Brain pericyte (primary cell): ENCODE data around the gene ARPC5.

Source experiments
- DNase-seq: peaks from one replicate; pipeline ENCODE4 v3.0.0-alpha.2; 2012; ENCODE audit warnings: low read depth, low spot score

ARPC5 gene

DNA sequence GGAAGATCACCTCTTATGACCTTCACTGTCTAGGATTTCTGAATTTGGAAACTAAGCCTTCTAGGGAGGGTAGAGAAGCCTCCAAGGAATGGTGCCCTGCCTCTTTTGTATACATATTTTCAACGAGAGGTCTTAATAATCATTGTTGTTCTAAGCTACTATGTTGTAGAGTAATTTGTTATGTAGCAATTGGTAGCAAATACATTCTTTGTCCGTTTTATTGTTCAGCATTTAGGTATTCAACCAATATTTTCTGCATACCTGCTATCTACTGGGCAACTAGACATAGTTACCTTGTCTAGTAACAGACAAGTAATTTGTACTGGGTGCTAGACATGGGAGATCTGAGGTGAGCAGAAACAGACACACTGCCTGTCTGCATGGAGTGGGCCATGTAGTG lies 24.6 kb downstream of the ARPC5 start:
- no peak for DNase-seq

DNA sequence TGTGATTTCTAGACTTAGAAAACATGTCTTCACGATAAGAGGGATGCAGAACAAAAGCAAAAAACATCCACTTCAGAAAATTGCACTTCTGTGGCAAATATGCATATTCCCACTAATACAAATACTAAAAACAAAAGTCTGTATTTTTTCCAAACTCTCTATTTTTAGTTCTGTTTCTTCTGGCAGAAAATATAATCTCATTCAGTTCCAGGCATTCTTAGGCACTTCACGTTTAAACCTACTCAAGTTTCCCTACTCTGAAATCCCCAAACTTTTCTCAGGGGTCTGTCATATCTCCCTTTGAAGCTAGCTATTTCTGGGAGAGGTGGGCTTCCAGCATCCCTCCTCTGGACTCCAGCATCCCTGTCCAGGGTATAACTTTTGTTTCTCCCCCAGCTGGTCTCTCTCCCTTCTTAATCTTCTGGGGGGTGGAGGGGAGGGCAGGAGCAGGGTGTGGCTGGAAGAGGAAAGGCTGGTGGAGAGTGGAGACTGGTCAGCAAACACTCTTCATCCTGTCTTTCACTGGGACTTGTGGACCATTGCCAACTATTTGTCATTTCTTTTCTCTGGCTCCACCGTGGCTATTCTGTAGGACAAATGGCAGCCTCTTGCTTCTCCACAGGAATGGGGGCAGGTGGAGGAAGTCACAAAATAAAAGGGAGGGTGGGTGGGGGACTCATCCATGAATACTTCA lies 25.7 kb downstream of the ARPC5 start:
- no peak for DNase-seq

DNA sequence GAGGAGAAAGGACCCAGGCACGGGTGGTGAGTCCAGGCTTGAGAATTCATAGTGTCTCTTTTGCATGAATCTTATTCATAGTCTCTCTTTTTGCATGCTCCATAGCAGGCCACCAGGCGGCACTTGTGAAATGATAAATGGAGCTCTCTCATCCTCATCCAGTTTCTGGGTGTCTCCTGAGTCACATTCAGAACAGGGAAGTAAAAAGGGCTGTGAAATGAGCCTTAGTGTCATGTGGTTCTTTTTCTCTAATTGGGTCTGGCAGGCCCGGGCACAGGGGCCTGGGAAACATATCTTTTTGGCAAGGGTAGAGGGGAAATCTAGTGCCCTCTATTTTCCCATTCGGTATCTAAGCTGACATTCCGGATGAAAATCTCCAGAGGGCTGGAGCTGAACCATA lies 26.3 kb downstream of the ARPC5 start:
- DNase-seq = no peak

- DNase-seq = no peak
These were observed 28.1 kb downstream of the ARPC5 start for GRCh38 chr1:183607322-183607980.

GRCh38 chr1:183605904-183606303 lies 29.7 kb downstream of the ARPC5 start:
- no peak for DNase-seq

DNA sequence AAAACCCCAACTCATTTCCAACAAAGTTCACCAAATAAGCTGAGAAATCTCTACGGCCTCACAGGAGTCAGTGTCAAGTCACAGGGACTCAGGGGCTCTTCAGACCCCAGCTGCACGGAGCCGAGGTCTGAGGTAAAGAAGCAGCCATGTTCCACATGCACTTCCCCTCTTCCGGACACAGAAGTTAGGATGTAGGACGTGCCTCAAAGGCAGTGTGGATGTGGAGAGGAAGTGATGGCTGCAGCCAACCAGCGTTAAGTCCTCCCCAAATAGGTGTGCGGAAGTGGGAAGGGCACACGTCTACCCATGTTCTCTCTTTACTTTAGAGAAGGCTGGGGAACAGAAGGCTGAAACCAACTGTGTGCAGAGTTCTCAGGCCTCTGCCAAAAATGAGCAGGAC lies 30.8 kb downstream of the ARPC5 start:
- no peak for DNase-seq

GRCh38 chr1:183604038-183604808 lies 31.4 kb downstream of the ARPC5 start:
- peak; percentile 71 for DNase-seq

DNA sequence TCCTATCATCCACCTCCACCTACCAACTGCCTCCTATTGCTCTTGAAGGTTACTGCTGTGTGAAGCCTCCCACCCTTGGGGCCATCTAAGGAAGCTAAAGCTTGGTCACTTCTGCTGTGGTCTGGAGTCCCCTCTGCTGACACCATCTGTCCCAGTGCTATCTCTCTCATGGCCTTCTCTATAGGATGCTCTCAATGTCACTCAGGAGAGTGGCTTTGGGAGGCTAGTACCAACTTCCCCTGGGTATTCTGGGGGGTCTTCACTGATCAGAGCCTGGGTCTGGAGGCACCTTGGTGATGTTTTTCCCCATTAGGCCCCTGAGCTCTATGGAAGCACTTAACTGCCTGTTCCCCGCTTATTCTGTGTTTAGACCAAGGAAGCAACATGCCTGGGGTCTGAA lies 33.1 kb downstream of the ARPC5 start:
- no peak for DNase-seq

DNA sequence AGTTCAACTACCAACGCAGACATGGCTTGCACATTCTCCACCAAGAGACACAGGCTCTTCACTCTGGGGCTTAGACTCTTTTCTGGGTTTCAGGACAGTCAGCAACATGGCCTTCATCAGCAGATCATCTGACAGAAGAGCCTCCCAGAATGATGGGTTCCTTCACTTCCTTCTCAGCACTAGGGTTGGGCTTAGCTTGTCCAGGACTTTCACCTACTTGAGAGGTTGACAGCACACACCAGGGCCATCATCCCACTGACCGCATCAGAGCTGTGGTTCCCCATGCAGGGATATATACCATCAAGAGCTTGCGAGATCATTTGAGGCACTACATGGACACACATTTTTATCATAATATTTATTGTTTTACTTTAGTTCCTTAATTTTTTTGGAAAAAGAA lies 34.9 kb downstream of the ARPC5 start:
- no peak for DNase-seq

DNA sequence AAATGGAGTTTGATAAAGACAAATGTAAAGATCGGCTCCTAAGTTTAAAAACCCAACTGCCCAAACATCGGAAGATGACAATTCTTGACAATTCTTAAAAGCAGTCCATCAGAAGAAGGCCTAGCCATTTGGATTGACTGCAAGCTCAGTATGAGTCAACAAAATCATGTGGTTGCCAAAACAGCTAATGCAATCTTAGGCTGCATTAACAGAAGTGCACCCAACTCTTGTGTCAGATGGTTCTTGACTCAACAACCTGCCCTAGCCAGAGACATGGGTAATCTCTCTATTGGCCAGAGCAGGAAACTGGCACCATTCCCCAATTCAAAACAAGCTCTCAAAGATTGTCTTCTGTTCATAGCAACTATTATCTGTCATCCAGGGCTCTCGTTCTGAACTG lies 35.4 kb downstream of the ARPC5 start:
- DNase-seq = no peak

- DNase-seq = no peak
These were observed 37.2 kb downstream of the ARPC5 start for GRCh38 chr1:183598386-183598785.

- no peak for DNase-seq
These were observed 37.8 kb downstream of the ARPC5 start for GRCh38 chr1:183597656-183598347.

GRCh38 chr1:183596500-183596899 lies 39.1 kb downstream of the ARPC5 start:
- no peak for DNase-seq

DNA sequence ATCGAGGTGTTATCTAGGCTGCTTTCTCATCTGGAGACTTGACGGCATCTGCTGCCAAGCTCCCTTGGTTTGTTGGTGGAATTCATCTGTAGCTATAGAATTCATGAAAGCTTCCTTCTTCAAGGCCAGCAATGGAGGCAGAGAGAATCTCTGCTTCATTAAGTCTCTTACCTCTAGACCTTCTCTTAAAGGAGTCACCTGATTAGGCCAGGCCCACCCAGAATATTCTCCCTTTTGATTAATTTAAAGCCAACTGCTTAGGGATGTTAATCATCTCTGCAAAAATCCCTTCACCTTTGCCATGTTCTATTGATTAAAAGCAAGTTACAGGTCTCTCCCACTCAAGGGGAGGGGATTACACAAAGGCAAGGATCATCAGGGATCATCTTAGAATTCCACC lies 40.0 kb downstream of the ARPC5 start:
- no peak for DNase-seq

DNA sequence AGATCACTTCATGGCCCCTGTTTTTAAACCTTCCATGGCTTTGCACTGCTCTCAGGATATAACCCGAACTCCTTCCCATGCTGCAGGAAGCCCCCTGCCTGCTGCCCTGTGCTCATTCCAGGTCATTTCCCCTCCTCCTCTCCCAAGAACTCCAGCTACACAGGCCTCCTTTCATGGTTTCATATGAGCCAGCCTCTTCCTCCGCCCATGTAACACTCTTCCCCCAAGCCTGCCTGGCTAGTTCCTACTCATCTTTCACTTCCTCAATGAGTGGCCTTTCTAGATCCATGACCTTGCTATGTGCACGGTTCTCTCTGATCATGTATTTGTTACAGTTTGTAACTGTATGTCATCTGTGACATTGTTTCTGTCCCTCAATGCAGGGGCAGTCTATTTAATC lies 42.2 kb downstream of the ARPC5 start:
- DNase-seq = no peak

- DNase-seq = no peak
These were observed 42.9 kb downstream of the ARPC5 start for GRCh38 chr1:183592733-183593132.

DNA sequence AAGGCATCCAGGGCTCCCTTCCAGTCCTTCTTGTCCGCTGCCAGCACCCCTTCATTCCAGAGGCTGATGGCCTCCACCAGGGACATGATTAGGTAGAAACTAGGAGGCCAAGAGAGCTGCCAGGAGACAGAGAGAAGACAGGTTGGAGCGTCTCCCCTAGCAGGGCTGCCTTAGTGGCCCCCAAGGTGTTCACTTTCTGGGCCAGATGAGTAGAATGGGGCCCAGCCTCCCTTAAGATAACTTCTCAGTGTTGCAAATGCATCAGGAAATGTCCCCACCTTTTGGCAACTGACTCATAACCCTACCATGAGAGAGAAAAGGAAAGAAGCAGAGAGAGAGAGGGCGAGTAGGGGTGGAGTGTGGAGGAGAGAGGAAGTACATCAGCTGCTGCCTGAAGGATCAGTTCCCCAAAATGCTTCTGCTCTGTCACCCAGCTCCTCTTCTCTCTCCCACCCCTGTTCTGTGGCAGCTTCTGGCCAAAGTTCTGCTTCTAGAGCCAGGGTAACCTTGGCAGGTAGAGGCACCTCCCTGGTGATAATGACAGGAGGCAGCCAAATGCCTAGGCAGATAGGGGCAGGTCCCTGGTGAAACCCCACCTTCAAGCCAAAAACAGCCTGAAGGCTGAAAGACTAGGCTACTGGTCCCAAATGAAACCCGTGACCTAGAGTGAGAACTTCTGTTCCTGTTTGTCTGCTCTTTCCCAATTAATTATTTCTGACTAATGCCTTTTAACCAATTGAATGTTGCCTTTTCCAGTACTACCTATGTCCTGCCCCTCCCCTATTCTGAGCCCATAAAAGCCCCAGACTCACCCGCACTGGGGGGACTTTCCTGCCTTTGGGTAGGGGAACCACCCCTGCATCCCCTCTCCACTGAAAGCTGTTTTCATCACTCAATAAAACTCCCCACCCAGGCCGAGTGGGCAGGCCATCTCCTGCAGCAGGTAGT lies 45.1 kb downstream of the ARPC5 start, which contains the start of gene NCF2:
NCF2 (minus strand) TSS at position 216 of the 948 bp plus-strand sequence; CDS start at position 86, 130 bp downstream.
- no peak for DNase-seq

DNA sequence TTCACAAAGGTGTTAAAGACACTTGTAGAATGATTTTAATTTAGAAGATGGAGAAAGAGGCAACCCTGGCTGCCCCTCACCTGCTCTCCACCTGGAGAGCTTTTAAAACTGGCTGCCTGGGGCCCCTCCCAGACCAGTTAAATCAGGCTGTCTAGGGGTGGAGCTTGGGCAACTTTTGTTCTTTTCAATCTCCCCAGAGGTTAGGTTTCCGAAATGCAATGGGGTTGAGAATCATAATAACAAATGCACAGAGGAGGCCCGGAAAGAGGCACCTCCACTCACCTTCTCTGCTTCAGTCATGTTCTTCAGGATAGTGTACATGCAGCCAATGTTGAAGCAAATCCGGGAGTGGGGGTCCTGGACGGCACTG lies 45.7 kb downstream of the ARPC5 start:
- DNase-seq = no peak

GRCh38 chr1:183589384-183589783 lies 46.2 kb downstream of the ARPC5 start:
- no peak for DNase-seq

- no peak for DNase-seq
These were observed 46.8 kb downstream of the ARPC5 start for GRCh38 chr1:183588827-183589226.

- DNase-seq = no peak
These were observed 48.7 kb downstream of the ARPC5 start for GRCh38 chr1:183586926-183587325.
